DMS53 (cell line): ENCODE measurements around the gene ZNF746.
"Not testable (repeated sequence)": the region's sequence is repeated elsewhere in the genome, so short reads cannot be mapped to it uniquely, and the experiment has no call there.

Experiments used
- DNase-seq: peaks from one replicate; lab custom pipeline; 2025; lab: John Stamatoyannopoulos, UW

ZNF746 gene

DNA sequence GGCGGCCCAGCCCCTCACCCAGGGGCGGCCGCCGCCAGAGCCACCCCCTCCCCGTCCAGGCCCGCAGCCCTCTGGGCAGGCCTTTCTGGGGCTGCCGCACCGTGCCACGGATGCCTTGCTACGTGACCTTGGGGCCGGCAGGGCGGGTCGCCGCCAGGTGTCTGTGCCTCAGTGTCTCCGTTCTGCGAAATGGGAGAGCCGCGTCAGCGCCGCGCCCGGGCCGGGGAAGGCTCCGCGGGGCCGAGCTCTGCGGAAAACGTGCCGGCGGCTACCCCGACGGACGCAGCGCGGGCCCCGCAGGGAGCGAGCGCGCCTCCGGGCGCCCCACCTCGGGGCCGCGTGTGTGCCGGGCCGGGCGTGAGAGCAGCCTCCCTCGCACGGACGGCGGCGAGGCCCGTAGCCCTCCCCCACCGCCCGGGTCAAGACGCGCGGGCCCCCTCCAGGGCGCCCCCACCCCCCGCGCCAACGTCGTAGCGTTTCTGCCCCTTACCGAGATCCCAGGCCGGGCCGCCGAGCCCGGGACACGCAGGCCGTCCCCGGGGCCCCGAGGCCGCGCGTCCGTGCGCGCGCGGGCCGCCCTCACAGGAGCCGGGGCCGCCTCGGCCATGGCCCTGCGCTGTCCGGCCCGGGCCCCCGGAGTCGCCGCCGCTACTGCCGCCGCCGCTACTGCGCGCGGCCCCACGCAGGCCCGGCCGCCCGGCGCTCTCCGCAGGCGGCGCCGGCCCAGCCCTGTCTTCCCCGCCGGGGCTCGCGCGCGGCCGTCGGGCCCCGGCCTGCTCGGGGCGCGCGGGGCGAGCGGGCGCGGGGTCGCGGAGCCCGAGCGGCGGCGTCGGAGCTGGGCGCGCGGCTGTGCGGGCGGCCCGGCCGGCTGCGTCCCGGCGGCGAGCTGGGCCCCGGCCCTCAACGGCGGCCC is 37.8 kb downstream of the ZNF746 start:
- DNase-seq: peak; percentile 75

DNA sequence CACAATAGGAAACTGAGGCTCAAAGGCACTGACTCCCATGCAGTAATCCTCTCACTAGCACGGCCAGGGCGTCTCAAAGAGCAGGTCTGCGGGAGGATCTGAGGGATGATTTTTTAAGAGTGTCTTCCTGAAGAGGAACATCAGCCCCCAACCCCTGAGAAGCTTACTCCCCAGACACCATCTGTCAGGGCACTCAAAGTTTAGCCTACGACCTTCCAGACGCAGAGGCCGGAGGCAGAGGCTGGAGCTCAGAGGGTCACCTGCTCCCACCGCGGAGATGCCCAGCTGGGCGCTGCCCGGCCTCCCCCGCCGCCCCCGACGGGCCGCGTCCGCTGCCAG is 38.4 kb downstream of the ZNF746 start:
- no peak for DNase-seq

DNA sequence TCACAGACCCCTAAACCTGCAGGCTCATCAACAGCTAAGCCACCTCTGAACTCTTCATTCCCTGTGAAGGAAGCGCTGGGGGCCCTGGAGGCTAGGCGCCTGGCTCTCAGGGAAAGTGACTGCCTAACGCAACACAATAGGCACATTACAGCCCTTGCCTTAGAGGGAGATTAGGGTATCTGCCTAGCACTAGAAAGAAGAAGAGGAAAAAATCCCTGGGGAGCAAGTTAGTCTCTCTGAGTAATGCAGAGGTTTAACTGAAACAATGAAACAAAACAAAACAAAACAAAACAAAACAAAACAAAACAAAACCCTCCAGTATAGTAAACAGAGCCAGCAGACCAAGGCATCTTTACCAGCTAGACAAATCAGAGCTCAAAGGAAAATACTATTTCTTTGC is 39.4 kb downstream of the ZNF746 start:
- no peak for DNase-seq

DNA sequence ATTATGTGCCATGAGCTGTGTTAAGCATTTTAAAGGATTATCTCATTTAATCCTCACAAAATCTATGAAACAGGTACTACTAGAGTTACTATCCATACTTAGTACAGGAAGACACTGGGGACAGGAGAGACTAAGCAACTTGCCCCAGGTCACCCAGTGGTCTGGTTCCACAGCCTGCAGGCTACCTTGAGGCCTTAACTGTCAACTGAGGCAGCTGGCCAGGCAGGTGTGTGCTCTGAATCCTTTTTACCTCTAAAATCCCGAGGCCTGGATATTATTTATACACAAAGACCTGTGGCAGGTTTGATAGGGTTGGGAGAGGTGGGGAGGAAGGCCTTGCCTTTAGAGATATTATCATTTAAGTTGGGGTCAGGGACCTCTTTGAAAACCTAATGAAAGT is 39.8 kb downstream of the ZNF746 start:
- no peak for DNase-seq

DNA sequence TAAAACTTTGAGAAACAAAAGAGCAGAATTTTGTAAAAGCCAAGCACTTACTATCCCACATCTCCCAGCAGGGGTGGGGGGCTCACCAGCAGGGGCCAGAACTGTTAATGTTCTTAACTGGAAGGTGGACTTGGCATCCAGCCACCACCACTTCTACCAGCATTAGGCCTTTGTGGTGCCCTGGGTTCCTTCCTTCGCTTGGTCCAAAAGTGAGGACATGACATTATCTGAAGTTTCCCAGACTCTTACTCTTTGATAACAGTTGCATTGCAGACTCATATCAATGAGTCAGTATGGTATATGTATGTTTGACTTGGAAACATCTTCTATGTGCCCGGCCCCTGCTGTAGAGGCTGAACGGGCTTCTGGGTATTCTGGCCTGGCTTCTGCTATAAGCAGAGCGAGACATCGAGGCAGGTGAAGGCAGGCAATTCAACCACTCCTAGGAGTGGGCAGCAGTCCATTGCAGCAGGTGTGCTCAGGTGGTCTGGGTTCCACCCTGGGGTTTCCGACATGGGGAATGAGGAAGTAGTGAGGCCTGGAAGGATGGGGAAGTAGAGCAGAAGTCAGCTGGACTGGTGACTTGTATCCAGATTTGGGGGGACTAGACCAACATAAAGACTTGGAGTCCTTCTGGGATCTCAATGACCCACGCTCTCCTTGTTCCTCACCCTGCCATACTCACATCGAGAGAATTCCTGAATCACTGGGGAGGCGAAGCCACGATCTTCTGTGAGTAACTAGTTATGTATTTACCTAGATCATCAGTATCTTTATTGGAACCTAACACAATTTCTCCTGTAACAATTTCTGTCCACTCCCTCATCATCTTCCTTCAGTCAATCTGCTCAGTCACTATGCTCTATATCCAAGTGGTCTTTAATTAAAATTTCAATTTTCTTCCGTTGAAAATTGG is 40.8 kb downstream of the ZNF746 start:
- no peak for DNase-seq

DNA sequence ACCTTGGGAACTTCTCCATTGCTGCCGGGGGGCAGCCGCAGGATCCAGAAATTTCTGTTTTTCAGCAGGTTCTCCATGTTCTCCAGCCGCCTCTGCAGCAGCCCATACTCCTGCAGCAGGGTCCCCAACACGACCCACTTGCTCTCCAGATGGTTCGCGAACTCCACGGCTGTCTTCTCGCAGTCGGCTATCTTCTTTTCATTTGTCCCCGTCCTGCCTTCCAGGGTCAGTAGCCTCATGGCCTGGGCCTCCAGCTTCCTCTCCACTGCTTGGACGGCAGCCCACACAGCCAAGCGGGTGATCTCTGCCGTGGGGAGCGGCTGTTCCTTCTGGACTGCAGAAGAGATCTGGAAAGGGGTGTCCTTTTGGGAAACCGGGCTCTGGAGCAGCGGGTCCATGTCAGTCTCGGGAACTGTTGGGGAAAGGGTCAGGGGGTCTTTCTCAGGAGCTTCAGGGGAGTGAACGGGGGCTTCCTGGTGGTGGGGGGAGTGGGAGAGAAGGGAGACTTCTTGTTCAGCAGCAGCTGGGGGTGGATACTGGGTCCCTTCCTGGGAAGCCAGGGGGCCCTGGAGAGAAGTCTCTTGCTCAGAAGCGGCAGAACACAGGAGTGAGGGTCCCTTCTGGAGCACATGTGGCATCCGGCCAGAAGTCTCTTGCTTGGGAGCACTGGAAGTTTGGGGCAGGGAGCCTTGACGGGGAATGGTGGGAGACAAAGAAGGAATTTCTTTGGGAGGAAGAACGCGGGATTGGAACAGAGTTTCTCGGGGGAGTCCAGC is 42.2 kb downstream of the ZNF746 start:
- no peak for DNase-seq

DNA sequence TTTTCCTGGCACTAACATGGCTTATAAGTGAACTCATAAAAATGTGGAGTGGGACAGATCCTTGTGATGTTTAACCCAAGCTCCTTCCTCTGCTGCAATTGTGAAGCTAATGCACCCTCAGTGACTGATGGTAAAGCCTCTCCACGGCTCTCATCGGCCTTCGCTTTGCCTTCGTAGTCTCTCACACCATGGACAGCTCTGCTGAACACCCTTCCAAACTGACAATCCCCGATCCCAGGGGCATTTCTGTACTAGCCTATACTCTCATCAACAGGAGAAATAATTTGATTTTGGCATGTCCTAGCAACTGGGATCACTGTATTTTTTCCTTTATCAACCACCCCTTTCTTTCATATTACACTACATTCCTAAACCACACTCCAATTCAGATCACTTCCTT is 42.9 kb downstream of the ZNF746 start:
- no peak for DNase-seq

DNA sequence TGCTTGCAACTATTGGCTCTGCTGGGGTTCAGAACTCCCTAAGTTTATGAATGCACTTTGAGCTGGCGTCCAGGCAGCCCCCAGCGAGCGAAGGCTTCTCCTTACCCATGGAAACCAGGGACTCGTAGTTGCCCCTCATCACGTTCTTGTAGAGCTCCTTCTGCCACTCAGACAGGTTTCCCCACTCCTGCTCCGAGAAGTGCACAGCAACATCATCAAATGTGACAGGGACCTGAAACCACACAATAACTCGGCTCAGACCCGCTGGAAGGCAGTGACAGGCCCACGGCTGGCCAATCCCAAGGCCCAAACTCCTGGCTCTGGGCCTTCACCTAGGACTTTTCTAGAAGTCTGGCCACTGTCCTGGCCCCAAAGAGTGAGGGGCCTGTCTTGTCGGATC is 43.6 kb downstream of the ZNF746 start:
- no peak for DNase-seq

DNA sequence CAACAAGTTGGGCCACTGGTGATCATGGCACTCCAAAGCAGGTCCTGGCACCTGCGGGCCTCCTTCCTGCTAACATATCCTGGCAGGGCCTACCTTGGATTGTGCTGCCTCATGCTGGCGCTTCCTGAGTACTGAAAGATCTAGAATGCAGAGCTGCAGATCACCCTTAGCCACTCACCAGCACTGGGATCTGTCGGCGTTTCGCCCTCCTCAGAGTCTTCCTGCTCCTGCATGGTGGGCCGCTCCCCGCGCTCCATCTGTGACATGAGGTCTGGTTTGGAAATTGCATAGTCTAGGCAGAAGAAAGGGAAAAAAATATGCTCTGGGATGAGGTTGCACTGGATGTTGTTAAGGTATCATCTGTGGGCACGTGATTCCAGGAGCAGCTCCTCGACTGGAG is 46.8 kb downstream of the ZNF746 start:
- peak; percentile 15 for DNase-seq

DNA sequence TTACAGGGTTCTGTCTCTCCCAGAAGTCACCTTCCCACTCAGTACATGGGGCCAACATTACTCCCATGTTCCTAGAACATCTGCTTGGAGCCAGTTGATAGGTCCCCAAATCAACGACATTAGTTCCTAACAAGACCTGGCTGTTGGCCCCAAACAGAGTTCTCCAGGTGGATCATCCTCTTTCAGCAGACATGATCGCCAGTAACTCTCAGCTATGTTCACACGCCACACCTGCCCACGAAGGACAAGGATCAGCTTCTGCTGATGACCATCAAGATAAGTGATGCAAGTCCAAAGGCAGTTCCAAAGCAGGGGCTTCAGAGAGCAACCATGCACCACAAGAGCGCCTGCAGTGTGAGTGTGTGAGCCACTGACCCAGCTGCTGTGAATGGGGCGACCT is 47.7 kb downstream of the ZNF746 start:
- no peak for DNase-seq

DNA sequence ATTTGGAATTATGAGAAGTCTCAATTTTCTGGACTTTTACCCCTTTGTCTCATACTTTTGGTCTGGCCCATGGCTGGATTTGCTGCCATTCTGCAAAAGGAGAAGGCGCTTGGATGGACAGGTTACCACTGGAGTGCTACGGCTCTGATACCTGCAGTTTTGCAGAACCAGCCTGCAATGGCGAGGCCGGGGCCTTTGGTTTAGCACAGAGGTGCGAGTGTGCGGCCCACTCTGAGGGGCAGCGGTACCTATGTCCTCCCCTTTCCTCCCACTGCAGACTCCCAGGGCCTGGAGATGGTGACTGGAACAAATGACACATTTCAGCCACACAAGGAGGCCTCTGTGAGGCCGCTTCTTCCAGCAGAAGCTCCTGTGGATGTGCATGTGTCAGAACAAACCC is 48.6 kb downstream of the ZNF746 start:
- DNase-seq: no peak

DNA sequence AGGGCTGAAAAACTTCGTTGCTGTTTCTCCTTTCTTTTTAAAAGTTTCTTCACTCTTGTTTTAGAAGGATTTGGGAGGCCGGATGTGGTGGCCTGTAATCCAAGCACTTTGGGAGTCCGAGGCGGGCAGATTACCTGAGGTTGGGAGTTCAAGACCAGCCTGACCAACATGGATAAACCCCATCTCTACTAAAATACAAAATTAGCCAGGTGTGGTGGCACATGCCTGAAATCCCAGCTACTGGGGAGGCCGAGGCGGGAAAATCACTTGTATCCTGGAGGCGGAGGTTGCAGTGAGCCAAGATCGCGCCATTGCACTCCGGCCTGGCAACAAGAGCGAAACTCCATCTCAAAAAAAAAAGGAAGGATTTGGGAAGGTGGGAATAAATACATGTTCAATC is 51.6 kb downstream of the ZNF746 start:
- not testable (repeated sequence) for DNase-seq

DNA sequence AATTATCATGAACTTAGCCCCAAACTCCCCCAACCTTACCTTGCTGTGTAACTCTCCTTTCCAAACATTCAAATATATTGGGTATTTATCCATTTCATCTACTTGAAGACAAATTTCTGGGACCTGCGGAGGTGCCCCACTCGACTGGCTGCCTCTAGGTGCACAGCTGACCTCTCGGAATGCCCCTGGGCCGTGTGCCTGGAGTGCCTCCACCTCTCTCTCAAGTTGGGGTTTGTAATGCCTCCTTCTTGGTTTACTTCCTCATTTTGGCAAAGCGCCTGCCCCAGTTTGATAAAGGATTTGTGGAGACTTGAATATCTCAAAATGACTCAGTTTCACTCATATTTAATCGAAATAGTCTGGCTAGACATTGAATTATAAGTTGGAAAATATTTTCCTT is 53.3 kb downstream of the ZNF746 start:
- DNase-seq: no peak

DNA sequence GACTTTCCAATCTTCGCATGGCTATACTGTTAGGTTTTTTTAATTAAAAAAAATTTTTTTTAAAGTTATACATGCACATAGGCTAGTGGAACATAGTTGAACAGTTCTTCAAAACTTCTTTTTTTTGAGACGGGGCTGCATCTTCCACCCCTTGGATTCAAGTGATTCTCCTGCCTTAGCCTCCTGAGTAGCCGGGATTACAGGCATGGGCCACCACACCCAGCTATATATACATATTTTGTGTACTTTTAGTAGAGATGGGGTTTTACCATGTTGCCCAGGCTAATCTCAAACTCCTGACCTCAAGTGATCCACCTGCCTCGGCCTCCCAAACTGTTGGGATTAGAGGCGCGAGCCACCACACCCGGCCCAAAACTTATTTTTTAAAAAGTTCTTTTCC is 54.1 kb downstream of the ZNF746 start:
- no peak for DNase-seq

DNA sequence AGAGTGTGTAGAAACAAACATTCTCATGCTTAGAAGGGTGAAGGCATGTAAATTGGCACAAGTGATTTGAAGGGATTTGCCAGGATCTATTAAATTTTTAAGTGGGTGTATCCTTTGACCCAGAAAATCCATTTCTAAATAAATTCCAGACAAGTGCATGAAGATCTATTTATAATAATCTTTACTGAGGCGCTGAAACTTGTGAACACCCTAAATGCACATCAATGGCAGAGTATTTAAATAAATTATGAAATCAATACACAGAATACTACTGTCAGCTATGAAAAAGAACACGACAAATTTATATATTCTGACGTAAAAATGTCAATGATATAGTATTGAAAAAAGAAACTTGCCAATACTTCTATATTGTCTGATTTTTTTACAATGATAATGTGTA is 54.7 kb downstream of the ZNF746 start:
- DNase-seq: no peak

DNA sequence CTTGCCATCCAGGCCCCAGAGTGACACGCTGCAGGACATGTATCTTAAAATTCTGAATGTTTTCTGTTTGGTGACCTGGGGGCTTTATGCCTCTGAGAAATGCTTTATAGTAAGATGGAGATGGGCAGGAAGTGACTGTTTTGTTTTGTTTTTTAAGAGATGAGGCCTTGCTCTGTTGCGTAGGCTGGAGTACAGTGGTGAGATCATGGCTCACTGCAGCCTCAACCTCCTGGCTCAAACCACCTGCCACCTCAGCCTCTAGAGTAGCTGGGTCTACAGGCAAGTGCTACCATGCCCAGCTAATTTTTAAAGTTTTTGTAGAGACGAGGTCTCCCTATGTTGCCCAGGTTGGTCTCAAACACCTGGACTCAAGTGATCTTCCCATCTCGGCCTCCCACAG is 57.4 kb downstream of the ZNF746 start:
- DNase-seq: no peak

DNA sequence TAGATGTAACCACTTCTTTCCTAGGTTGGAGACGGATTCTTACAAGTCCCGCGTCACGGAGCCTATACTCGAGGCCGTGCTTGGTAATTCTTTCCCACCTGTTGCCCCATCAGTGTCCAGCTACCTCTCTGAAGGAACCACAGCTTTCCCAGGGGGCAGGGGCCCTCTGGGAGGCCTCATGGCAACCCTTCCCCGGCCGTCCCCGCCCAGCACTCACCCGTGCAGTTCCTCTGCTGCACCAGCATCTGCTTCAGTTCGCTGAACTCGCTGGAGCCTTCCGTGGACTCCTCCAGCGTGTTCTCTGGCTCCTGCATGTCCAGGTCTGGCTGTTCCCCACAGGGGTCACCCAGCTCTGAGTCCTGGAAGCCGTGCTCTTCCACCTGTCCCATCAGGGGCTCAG is 61.3 kb downstream of the ZNF746 start:
- no peak for DNase-seq

DNA sequence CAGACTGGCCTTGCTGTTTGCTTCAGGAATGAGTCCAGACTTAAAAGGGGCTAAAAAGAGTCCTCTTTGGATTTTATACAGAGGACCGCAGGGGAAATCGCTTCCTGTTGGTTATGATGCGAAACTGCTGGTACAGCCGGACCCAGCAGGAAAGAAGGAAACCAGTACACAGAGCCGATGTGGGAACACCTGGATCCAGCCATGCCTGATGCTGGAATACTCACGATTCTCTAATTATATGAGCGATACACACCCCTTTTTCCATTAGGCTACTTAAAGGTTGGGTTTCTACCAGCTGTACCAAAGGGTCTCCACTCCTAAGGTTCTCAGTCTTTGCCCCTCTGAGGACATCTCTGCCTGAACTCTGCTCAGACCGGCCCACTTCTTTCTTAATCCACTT is 64.5 kb downstream of the ZNF746 start:
- no peak for DNase-seq

DNA sequence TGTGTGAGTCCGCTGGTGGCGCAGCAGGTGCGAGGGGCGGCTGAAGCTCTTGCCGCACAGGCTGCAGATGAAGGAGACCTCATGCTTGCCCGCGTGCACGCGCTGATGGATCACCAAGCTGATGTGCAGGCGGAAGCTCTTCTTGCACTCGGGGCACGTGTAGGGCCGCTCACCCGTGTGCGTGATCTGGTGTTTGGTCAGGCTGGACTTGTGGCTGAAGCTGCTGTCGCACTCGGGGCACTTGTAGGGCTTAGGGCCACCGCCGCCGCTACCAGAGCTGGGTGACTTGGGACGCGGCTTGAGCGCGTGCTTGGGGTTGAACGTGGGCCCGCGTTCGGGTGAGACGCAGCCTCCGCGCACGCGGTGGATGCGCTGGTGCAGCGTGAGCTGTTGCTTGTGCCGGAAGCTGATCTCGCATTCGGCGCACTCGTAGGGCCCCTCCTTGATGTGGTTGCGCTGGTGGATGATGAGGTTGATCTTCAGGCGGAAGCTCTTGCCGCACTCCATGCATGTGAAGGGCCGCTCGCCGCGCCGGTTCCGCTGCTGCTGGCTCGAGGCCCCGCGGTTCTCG is 65.4 kb downstream of the ZNF746 start:
- no peak for DNase-seq

DNA sequence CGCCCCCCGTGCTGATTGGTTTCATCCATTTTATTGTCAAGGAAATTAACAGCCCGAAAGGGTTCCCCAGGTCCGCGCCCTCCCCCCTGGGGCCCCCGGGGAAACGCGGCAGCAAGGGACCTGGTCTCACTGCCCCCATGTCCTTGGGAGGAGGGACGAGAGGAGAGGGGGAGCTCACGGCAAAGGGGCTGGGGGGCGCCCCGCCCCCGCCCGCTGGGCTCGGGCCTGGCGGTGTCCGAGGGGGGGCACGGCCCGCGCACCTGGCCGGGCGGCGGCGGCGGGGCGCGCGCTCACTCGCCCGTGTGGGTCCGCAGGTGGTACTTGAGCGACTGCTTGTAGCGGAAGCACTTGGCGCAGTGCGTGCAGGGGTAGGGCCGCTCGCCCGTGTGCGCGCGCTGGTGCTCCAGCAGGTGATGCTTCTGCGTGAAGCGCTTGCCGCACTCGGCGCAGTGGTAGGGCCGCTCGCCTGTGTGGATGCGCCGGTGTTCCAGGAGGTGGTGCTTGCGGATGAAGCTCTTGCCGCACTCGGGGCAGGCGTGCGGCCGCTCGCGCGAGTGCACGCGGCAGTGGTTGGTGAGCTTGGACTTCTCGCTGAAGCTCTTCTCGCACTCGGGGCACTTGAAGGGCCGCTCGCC is 66.0 kb downstream of the ZNF746 start:
- no peak for DNase-seq

DNA sequence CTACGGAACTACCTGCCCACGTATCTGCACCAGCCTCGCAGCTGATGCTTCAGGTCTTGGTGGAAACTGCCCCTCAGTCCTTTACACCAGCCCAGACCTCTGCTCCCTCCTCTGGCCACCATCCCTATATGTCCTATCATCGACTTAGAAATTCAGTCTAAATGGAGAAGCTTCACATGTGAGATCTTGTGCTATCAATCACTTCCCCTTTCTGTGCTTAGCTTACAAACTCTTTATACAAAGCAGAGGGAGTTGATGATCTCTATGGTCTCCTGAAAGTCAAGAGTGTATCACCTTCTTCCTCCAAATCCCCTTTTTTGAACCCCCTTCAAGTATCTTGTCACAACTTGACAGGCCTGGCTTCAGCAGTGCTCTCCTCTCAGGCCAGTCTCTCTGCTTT is 67.4 kb downstream of the ZNF746 start:
- no peak for DNase-seq

DNA sequence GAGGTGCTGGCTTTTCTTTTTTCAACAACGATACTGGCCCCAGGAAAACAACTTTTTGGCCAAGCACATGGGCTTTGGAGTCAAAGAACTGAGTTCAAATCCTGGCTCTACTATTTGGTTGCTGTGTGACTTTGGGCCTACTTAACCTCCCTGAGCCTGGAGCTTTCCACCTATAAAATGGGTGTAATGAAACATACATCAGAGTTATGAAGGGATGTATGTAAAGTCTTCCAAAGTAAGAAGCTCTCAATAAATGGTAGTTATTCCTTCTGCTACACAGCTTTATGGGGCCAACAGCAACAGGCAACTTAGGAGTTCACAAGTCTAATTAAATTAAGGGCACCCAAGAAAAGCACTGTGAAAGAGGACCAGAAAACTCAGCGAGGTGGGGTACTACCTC is 69.7 kb downstream of the ZNF746 start:
- DNase-seq: no peak
